ENCODE results near the gene HAPLN1. TPM values are rescaled to one million over a fixed set of nuclear protein-coding genes. Genes with fewer than 3 reads are reported as not detected.

Gene HAPLN1
- total and polyA plus RNA-seq, 2 of the 8 experiments (the other 6 are each of a cell fraction or from before 2014, with no cell fraction given) = 0.56 to 2.1 TPM

DNA sequence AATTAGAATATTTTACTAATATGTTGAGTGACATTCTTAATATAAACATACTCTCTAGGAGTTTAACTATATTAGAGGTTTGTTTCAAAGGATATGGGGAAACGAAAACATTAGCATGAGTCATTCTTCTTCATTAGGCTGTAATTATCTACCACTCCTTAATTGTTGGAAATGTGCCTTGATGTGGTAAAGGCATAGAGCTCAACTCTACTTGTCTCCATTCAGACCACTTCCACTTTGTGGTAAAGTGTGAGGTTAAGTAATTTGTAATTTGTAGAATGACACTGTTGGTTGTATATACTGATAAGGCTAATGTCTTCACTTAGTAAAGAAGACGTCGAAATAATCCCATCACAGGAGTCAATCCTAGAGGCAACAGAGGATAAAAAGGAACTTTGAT is 58.1 kb downstream of the HAPLN1 start (continued):
- TF ChIP-seq, protein P1, sequence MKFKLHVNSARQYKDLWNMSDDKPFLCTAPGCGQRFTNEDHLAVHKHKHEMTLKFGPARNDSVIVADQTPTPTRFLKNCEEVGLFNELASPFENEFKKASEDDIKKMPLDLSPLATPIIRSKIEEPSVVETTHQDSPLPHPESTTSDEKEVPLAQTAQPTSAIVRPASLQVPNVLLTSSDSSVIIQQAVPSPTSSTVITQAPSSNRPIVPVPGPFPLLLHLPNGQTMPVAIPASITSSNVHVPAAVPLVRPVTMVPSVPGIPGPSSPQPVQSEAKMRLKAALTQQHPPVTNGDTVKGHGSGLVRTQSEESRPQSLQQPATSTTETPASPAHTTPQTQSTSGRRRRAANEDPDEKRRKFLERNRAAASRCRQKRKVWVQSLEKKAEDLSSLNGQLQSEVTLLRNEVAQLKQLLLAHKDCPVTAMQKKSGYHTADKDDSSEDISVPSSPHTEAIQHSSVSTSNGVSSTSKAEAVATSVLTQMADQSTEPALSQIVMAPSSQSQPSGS (IDR thresholded peaks at IDR 0.05; ENCODE audit: low read length) = no peak
- no peak for TF ChIP-seq ZNF274 (IDR thresholded peaks at IDR 0.05; ENCODE audit: borderline replicate concordance, extremely low read depth, low read length)
- no peak for TF ChIP-seq TAF1 (IDR thresholded peaks at IDR 0.05; ENCODE audit: low read depth, low read length)
